Neuronal stem cell (in vitro differentiated cells): ENCODE results near the gene SH3RF2.

Experiments
- DNase-seq: peaks from one replicate; pipeline ENCODE4 v3.0.0-alpha.2; 2013; ENCODE audit warnings: low spot score
- H2AFZ ChIP-seq: one replicate; pipeline ENCODE4 v1.6.1; 2013; ENCODE audit warnings: mild to moderate bottlenecking, low read length, inconsistent platforms
- H2AK5ac ChIP-seq: 2 replicates; pipeline ENCODE4 v1.6.1; 2013; ENCODE audit warnings: low read depth, mild to moderate bottlenecking, inconsistent platforms, low read length, moderate library complexity, mixed read lengths
- H2BK120ac ChIP-seq: 2 replicates; pipeline ENCODE4 v1.6.1; 2013; ENCODE audit warnings: low read depth, mild to moderate bottlenecking, inconsistent platforms, low read length, moderate library complexity, mixed read lengths
- H2BK12ac ChIP-seq: one replicate; pipeline ENCODE4 v1.6.1; 2013; ENCODE audit warnings: low read length, inconsistent platforms
- H2BK15ac ChIP-seq: 2 replicates; pipeline ENCODE4 v1.6.1; 2013; ENCODE audit warnings: mild to moderate bottlenecking, low read length, inconsistent platforms, mixed read lengths
- H2BK5ac ChIP-seq: one replicate; pipeline ENCODE4 v1.6.1; 2013; ENCODE audit warnings: inconsistent platforms, mild to moderate bottlenecking, low read length, moderate library complexity
- H3K14ac ChIP-seq: one replicate; pipeline ENCODE4 v1.6.1; 2013; ENCODE audit warnings: low read length, inconsistent platforms
- H3K18ac ChIP-seq: 2 replicates; pipeline ENCODE4 v1.6.1; 2013; ENCODE audit warnings: low read length, inconsistent platforms
- H3K23ac ChIP-seq: 2 replicates; pipeline ENCODE4 v1.6.1; 2013; ENCODE audit warnings: low read depth, mild to moderate bottlenecking, mixed read lengths, low read length, inconsistent platforms; ENCODE audit not compliant: poor library complexity
- H3K27ac ChIP-seq: replicated peaks from 3 replicates; pipeline ENCODE4 v1.5.1; 2013; ENCODE audit warnings: low read length, inconsistent platforms
- H3K27me3 ChIP-seq, 3 experiments: 2 replicates each; pipeline ENCODE4 v1.6.1; 2013; ENCODE audit warnings: low read length in 3 of 3, mild to moderate bottlenecking in 2 of 3, inconsistent platforms in 1 of 3, low read depth in 1 of 3, mixed read lengths in 1 of 3, moderate library complexity in 1 of 3; ENCODE audit not compliant: control insufficient read depth in 3 of 3, insufficient read depth in 3 of 3
- H3K36me3 ChIP-seq, 2 donors: replicated peaks in 1 of 2; 2 replicates each; pipeline ENCODE4 v1.6.1; 2013; ENCODE audit warnings: low read length in 2 of 2; ENCODE audit not compliant: control insufficient read depth in 2 of 2, insufficient read depth in 2 of 2
- H3K4ac ChIP-seq: 2 replicates; pipeline ENCODE4 v1.6.1; 2013; ENCODE audit warnings: inconsistent platforms, mild to moderate bottlenecking, low read length, moderate library complexity
- H3K4me1 ChIP-seq, 2 donors: 1 replicate in 1 of 2; 2 replicates in 1 of 2; pipeline ENCODE4 v1.6.1; 2013; ENCODE audit warnings: low read length in 2 of 2, low read depth in 1 of 2; ENCODE audit not compliant: control insufficient read depth in 2 of 2, insufficient read depth in 1 of 2
- H3K4me2 ChIP-seq: one replicate; pipeline ENCODE4 v1.6.1; 2013; ENCODE audit warnings: mild to moderate bottlenecking, low read length, inconsistent platforms; ENCODE audit not compliant: insufficient read depth, poor library complexity, severe bottlenecking
- H3K4me3 ChIP-seq, 2 donors: 2 replicates each; pipeline ENCODE4 v1.5.1; 2013; ENCODE audit warnings: low read length in 2 of 2, mild to moderate bottlenecking in 2 of 2, inconsistent platforms in 1 of 2, moderate library complexity in 1 of 2
- H3K79me1 ChIP-seq: one replicate; pipeline ENCODE4 v1.6.1; 2013; ENCODE audit warnings: low read depth, mild to moderate bottlenecking, inconsistent platforms, low read length, moderate library complexity
- H3K9ac ChIP-seq: one replicate; pipeline ENCODE4 v1.6.1; 2013; ENCODE audit warnings: mild to moderate bottlenecking, low read depth, low read length, inconsistent platforms; ENCODE audit not compliant: poor library complexity
- H3K9me3 ChIP-seq, 2 donors: replicated peaks in 1 of 2; 2 replicates each; pipeline versions ENCODE3 to v1.6.1; 2013; ENCODE audit warnings: low read length in 2 of 2, mild to moderate bottlenecking in 2 of 2, inconsistent platforms in 1 of 2, low read depth in 1 of 2, mixed read lengths in 1 of 2, moderate library complexity in 1 of 2; ENCODE audit not compliant: control insufficient read depth in 2 of 2, insufficient read depth in 1 of 2
- H4K8ac ChIP-seq: one replicate; pipeline ENCODE4 v1.6.1; 2013; ENCODE audit warnings: low read depth, mild to moderate bottlenecking, inconsistent platforms, low read length, moderate library complexity
- H4K91ac ChIP-seq: one replicate; pipeline ENCODE4 v1.6.1; 2013; ENCODE audit warnings: low read length, low read depth, mild to moderate bottlenecking, inconsistent platforms; ENCODE audit not compliant: poor library complexity
- WGBS, 2 donors: extraction: QIAGEN DNeasy Blood & Tissue Kit; methylation state at CpG; one replicate each; pipeline ENCODE4 v1.1.7; 2013; ENCODE audit warnings: missing lambda C conversion rate in 2 of 2, mixed read lengths in 1 of 2; ENCODE audit not compliant: insufficient read length in 2 of 2, insufficient replicate concordance in 1 of 2; ENCODE audit errors: extremely low coverage in 2 of 2; 5-methylcytosine and 5-hydroxymethylcytosine counted together

Gene SH3RF2

DNA sequence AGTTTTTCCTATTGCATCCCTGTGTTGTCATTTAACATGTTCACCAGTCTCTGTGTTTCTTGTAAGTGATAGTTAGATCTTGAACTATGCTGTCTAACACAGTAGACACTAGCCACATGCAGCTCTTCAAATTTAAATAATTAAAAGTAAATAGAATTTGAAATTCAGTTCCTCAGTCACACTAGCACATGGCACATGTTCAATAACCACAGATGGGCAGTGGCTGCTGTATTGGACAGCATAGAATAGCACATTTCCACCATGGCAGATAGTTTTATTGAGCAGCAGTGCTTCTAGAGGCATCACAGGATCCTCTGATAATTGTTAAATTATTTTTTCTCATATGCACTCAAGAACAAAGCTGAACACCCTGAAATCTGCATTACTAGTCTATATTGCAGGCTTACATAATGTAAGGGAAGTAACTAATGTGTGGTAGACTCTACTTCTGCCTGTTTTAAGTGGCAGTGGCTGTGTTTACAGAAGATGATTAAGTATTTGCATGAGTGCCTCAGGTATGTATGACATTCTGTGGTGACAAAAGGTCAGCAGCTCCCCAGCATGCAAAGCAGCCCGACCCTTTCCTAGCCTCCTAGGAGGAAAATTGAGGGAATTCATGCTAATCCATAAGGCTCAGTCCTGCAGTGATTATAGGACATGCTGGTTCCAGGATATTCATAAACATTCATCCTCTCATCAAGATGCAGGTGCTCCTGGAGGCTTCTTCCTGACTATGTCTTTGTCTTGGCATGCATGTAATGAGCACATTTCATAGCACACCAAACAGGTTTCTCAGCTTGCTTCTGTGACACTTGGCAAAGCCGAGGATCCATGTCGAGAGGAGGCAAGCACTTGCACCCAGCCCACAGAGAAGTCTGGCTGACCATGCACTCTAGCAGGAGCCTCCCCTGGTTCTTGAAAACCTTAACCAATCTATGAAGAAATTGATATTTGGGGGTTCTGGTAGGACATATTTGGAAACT is 45.5 kb downstream of the SH3RF2 start:
- Histone ChIP-seq H2BK5ac (no peak overlapping the region), H3K18ac (no peak overlapping the region), H2BK120ac (no peak overlapping the region), H2AK5ac (no peak overlapping the region), H3K4me3 (no peak overlapping the region), H3K36me3 (no peaks in the 10 kb centered on the region), H3K4ac (no peak overlapping the region), H3K79me1 (no peaks in the 10 kb centered on the region), H3K27ac (no peak overlapping the region), H3K23ac (no peak overlapping the region), H3K4me2 (no peak overlapping the region), H3K9me3 (no peaks in the 10 kb centered on the region), H3K27me3 (no peaks in the 10 kb centered on the region), H4K8ac (no peak overlapping the region), H3K4me1 (no peaks in the 10 kb centered on the region), H2AFZ (no peak overlapping the region), H2BK15ac (no peak overlapping the region), H3K9ac (no peak overlapping the region), H4K91ac (no peak overlapping the region), H3K14ac (no peak overlapping the region), H2BK12ac (no peak overlapping the region)
- DNase-seq: no peak
- WGBS, 2 donors: no CpG with 5 or more reads among the region's 3 CpGs

GRCh38 chr5:145982572-145983318 is 46.4 kb downstream of the SH3RF2 start:
- no peaks in the 10 kb centered on the region for H3K4me1 ChIP-seq
- H4K91ac ChIP-seq: no peak overlapping the region
- no peak overlapping the region for H3K23ac ChIP-seq
- no peaks in the 10 kb centered on the region for H3K27me3 ChIP-seq
- no peak overlapping the region for H2BK15ac ChIP-seq
- no peak overlapping the region for H4K8ac ChIP-seq
- no peak overlapping the region for H3K27ac ChIP-seq
- H2BK12ac ChIP-seq: no peak overlapping the region
- no peak overlapping the region for H2BK5ac ChIP-seq
- H3K4me3 ChIP-seq: no peak overlapping the region
- H3K79me1 ChIP-seq: no peaks in the 10 kb centered on the region
- no peak overlapping the region for H2BK120ac ChIP-seq
- no CpG with 5 or more reads among the region's 3 CpGs for WGBS, 2 donors
- DNase-seq: no peak
- H2AFZ ChIP-seq: no peak overlapping the region
- H3K4me2 ChIP-seq: no peak overlapping the region
- H3K4ac ChIP-seq: no peak overlapping the region
- H3K14ac ChIP-seq: no peak overlapping the region
- H3K18ac ChIP-seq: no peak overlapping the region
- H2AK5ac ChIP-seq: no peak overlapping the region
- H3K36me3 ChIP-seq: no peaks in the 10 kb centered on the region
- no peak overlapping the region for H3K9ac ChIP-seq
- no peaks in the 10 kb centered on the region for H3K9me3 ChIP-seq

GRCh38 chr5:145983446-145983845 is 47.1 kb downstream of the SH3RF2 start:
- no peak overlapping the region for H2BK15ac ChIP-seq
- no peak overlapping the region for H4K8ac ChIP-seq
- no peak overlapping the region for H3K4me3 ChIP-seq
- H2AK5ac ChIP-seq: no peak overlapping the region
- no peak overlapping the region for H3K9ac ChIP-seq
- no peaks in the 10 kb centered on the region for H3K4me1 ChIP-seq
- no peaks in the 10 kb centered on the region for H3K36me3 ChIP-seq
- H3K4me2 ChIP-seq: no peak overlapping the region
- H3K27me3 ChIP-seq: no peaks in the 10 kb centered on the region
- no peak for DNase-seq
- no peak overlapping the region for H2AFZ ChIP-seq
- H3K4ac ChIP-seq: no peak overlapping the region
- H3K14ac ChIP-seq: no peak overlapping the region
- H3K23ac ChIP-seq: no peak overlapping the region
- no peaks in the 10 kb centered on the region for H3K9me3 ChIP-seq
- no peak overlapping the region for H2BK12ac ChIP-seq
- no CpG with 5 or more reads among the region's 2 CpGs for WGBS, 2 donors
- no peaks in the 10 kb centered on the region for H3K79me1 ChIP-seq
- H2BK120ac ChIP-seq: no peak overlapping the region
- no peak overlapping the region for H3K27ac ChIP-seq
- no peak overlapping the region for H2BK5ac ChIP-seq
- no peak overlapping the region for H3K18ac ChIP-seq
- no peak overlapping the region for H4K91ac ChIP-seq

DNA sequence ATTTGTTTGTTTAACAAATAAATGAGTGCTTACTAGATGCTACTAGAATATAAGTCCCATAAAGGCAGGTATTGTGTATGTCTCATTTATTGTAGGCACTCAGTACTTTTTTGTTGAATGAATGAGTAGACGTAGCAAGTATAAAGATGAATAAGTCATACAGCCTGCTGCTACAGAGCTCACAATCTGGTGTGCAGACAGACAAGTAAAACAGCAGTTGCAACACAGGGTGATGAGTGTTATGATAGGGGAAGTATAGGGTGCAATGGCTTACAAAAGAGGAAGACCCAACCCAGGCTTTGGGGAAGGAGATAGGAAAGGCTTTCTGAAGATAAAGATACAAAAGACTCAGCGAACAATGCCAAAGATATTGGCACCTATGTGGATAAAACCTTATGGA is 47.7 kb downstream of the SH3RF2 start:
- Histone ChIP-seq H2BK5ac (no peak overlapping the region), H2BK15ac (no peak overlapping the region), H3K9ac (no peak overlapping the region), H3K18ac (no peak overlapping the region), H2AK5ac (no peak overlapping the region), H2BK12ac (no peak overlapping the region), H2BK120ac (no peak overlapping the region), H2AFZ (no peak overlapping the region), H4K91ac (no peak overlapping the region), H3K36me3 (no peaks in the 10 kb centered on the region), H3K4me1 (no peaks in the 10 kb centered on the region), H3K4me3 (no peak overlapping the region), H3K14ac (no peak overlapping the region), H3K27me3 (no peaks in the 10 kb centered on the region), H3K79me1 (no peaks in the 10 kb centered on the region), H3K4ac (no peak overlapping the region), H3K23ac (no peak overlapping the region), H3K9me3 (no peaks in the 10 kb centered on the region), H3K4me2 (no peak overlapping the region), H4K8ac (no peak overlapping the region), H3K27ac (no peak overlapping the region)
- DNase-seq: no peak
- no CpG with 5 or more reads among the region's 2 CpGs for WGBS, 2 donors
